ENCODE measurements around the gene BRSK2. TPM values are rescaled to one million over a fixed set of nuclear protein-coding genes. Genes with fewer than 3 reads are reported as not detected.

Gene BRSK2
- polyA plus RNA-seq, 1 of the 3 experiments (the other 2 are of a cell fraction), result 0.64 TPM

- Histone ChIP-seq H3F3A (replicated peaks; ENCODE audit: insufficient read depth) (no peaks in the 10 kb centered on the region), H3K4me1 (ENCODE audit: control insufficient read depth in 1 of 2, insufficient read depth in 2 of 2, low read depth in 1 of 2, low read length in 1 of 2) (no peaks in the 10 kb centered on the region; a peak in 1 of 4 replicates), H3K4me3 (ENCODE audit: low read depth in 2 of 2, low read length in 1 of 2) (no peak overlapping the region), H3K9me2 (no peaks in the 10 kb centered on the region), H3K9me3 (no peaks in the 10 kb centered on the region), H3K79me2 (ENCODE audit: insufficient read depth) (no peaks in the 10 kb centered on the region), H3K9ac (no peak overlapping the region), H3K27me3 (ENCODE audit: insufficient read depth) (no peaks in the 10 kb centered on the region), H3K4me2 (no peak overlapping the region), H2AFZ (ENCODE audit: low read depth) (no peak overlapping the region), H3K36me3 (replicated peaks in 1 of 2; ENCODE audit: control insufficient read depth in 1 of 2, insufficient read depth in 2 of 2, low read length in 1 of 2) (peaks cover 12 to 57% of the 10 kb centered on the region in 2 experiments), H4K20me1 (ENCODE audit: insufficient read depth) (no peaks in the 10 kb centered on the region), H3K27ac (ENCODE audit: low read depth in 2 of 2, low read length in 1 of 2) (no peak overlapping the region)
- 97% methylated on average over 14 of the region's 22 CpGs for WGBS (ENCODE audit: low lambda C conversion rate)
- no peak for TF ChIP-seq JUND (IDR thresholded peaks at IDR 0.05)
- TF ChIP-seq FOSL2 (IDR thresholded peaks at IDR 0.05; ENCODE audit: borderline replicate concordance, low read depth), result no peak
- TF ChIP-seq GATA2 (CRISPR knock-in tag; IDR thresholded peaks at IDR 0.05), result no peak
- no peak for TF ChIP-seq FOXM1 (IDR thresholded peaks at IDR 0.05; ENCODE audit: low read depth)
- TF ChIP-seq MEF2A (IDR thresholded peaks at IDR 0.05; ENCODE audit: borderline replicate concordance, low read depth), result no peak
- TF ChIP-seq MAX (IDR thresholded peaks at IDR 0.05; ENCODE audit: low read depth), result no peak
- no peak for TF ChIP-seq IRF3 (IDR thresholded peaks at IDR 0.05; ENCODE audit: low read depth, low read length)
- DNase-seq, result no peak
- ChIA-PET POLR2A (no interaction called here), CTCF (no interaction called here)
Measured at GRCh38 chr11:1473786-1474185, 84.1 kb downstream of the BRSK2 start.

GRCh38 chr11:1475841-1476240, 86.1 kb downstream of the BRSK2 start:
- Histone ChIP-seq H3K4me2 (no peak overlapping the region), H3K27me3 (ENCODE audit: insufficient read depth) (no peaks in the 10 kb centered on the region), H3K79me2 (ENCODE audit: insufficient read depth) (no peaks in the 10 kb centered on the region), H2AFZ (ENCODE audit: low read depth) (no peak overlapping the region), H3F3A (replicated peaks; ENCODE audit: insufficient read depth) (no peaks in the 10 kb centered on the region), H3K27ac (ENCODE audit: low read depth in 2 of 2, low read length in 1 of 2) (no peak overlapping the region), H3K4me1 (ENCODE audit: control insufficient read depth in 1 of 2, insufficient read depth in 2 of 2, low read depth in 1 of 2, low read length in 1 of 2) (no peaks in the 10 kb centered on the region; a peak in 1 of 4 replicates), H3K9me3 (no peaks in the 10 kb centered on the region), H3K9ac (no peak overlapping the region), H3K9me2 (no peaks in the 10 kb centered on the region), H3K4me3 (ENCODE audit: low read depth in 2 of 2, low read length in 1 of 2) (no peak overlapping the region), H3K36me3 (replicated peaks in 1 of 2; ENCODE audit: control insufficient read depth in 1 of 2, insufficient read depth in 2 of 2, low read length in 1 of 2) (peaks cover 12 to 60% of the 10 kb centered on the region in 2 experiments), H4K20me1 (ENCODE audit: insufficient read depth) (0 out of 2 replicates have a peak, but pooled peaks cover 8% of the 10 kb centered on the region)
- 97% methylated on average over 12 of the region's 12 CpGs for WGBS (ENCODE audit: low lambda C conversion rate)
- ChIA-PET POLR2A (no interaction called here), CTCF (no interaction called here)
- DNase-seq, result no peak
- TF ChIP-seq POLR2AphosphoS5 (IDR thresholded peaks at IDR 0.05; ENCODE audit: low read depth, low read length) (no peak), ZBTB33 (IDR thresholded peaks at IDR 0.05; ENCODE audit: borderline replicate concordance, low read depth) (no peak), IRF3 (IDR thresholded peaks at IDR 0.05; ENCODE audit: low read depth, low read length) (no peak), YY1 (IDR thresholded peaks at IDR 0.05; ENCODE audit: low read depth) (no peak), SMC3 (IDR thresholded peaks at IDR 0.05; ENCODE audit: low read depth, low read length) (no peak), GABPA (IDR thresholded peaks at IDR 0.05; ENCODE audit: low read depth) (no peak), REST (IDR thresholded peaks at IDR 0.05; ENCODE audit: low read depth, low read length) (no peak), CHD2 (IDR thresholded peaks at IDR 0.05; ENCODE audit: low read length, partially characterized antibody) (no peak), USF1 (IDR thresholded peaks at IDR 0.05; ENCODE audit: borderline replicate concordance, low read depth) (no peak), NFIC (IDR thresholded peaks at IDR 0.05; ENCODE audit: borderline replicate concordance) (no peak), FOXM1 (IDR thresholded peaks at IDR 0.05; ENCODE audit: low read depth) (no peak), RCOR1 (IDR thresholded peaks at IDR 0.05; ENCODE audit: low read length) (no peak), EZH2phosphoT487 (IDR thresholded peaks at IDR 0.05; ENCODE audit: borderline replicate concordance, low read depth) (no peak), TCF12 (IDR thresholded peaks at IDR 0.05) (no peak)
